Activated CD8-positive, alpha-beta T cell treated with anti-CD3 and anti-CD28 coated beads, Interleukin-2, amount 10 ng/mL, durations not matched to agents 7 days and 5 days (primary cell): ENCODE measurements around the gene PLCL1. TPM values are rescaled to one million over a fixed set of nuclear protein-coding genes. Genes with fewer than 3 reads are reported as not detected.

Source experiments
- ATAC-seq: fragments of 150-1000 bp; cut with Tn5 transposase; one replicate; pipeline ENCODE4 v1.10.0; 2021; ENCODE audit warnings: moderate library complexity
- CTCF ChIA-PET: fragments of 350-600 bp; sonication (Branson Sonifier 250); formaldehyde crosslinking; loops from one replicate; lab custom pipeline; 2021; ENCODE audit warnings: antibody characterized with exemption; lab: Charles Lee
- POLR2A ChIA-PET: fragments of 350-600 bp; sonication (Branson Sonifier 250); formaldehyde crosslinking; loops from one replicate; lab custom pipeline; 2021; ENCODE audit warnings: antibody characterized with exemption; lab: Charles Lee
- DNase-seq: peaks from one replicate; pipeline ENCODE4 v3.0.0-alpha.2; 2020
- H3K27ac Mint-ChIP-seq: one replicate; pipeline ENCODE4 v1.8.0; 2021; ENCODE audit warnings: mild to moderate bottlenecking, mixed read lengths
- H3K27me3 Mint-ChIP-seq: one replicate; pipeline ENCODE4 v1.8.0; 2021; ENCODE audit warnings: low read depth, mixed read lengths
- H3K36me3 Mint-ChIP-seq: one replicate; pipeline ENCODE4 v1.8.0; 2021; ENCODE audit warnings: low read depth, mixed read lengths
- H3K4me1 Mint-ChIP-seq: one replicate; pipeline ENCODE4 v1.8.0; 2021; ENCODE audit warnings: low read depth, mixed read lengths
- H3K4me3 Mint-ChIP-seq: one replicate; pipeline ENCODE4 v1.8.0; 2021; ENCODE audit warnings: mild to moderate bottlenecking, mixed read lengths
- H3K9me3 Mint-ChIP-seq: one replicate; pipeline ENCODE4 v1.8.0; 2022; ENCODE audit warnings: mixed read lengths; ENCODE audit not compliant: insufficient read depth
- total RNA-seq, 2 experiments: library from RNA; stranded (reverse); gene quantifications; one replicate each; pipeline ENCODE4 v1.2.3, GENCODE V29; 2021

Gene PLCL1
- total RNA-seq, 2 experiments from 2014 or later = 0.08 to 0.18 TPM

GRCh38 chr2:197919487-197919886 is 115.1 kb downstream of the PLCL1 start:
- no peak for ATAC-seq
- no peak overlapping the region for H3K4me3 Mint-ChIP-seq

GRCh38 chr2:197920088-197920487 is 115.7 kb downstream of the PLCL1 start:
- H3K9me3 Mint-ChIP-seq = no peaks in the 10 kb centered on the region
- H3K27me3 Mint-ChIP-seq = no peaks in the 10 kb centered on the region
- no peak for DNase-seq
- peaks cover 2% of the 10 kb centered on the region for H3K36me3 Mint-ChIP-seq
- ChIA-PET CTCF (no interaction called here), POLR2A (no interaction called here)
- H3K27ac Mint-ChIP-seq = no peak overlapping the region
- no peak for ATAC-seq
- no peak overlapping the region for H3K4me3 Mint-ChIP-seq
- no peaks in the 10 kb centered on the region for H3K4me1 Mint-ChIP-seq

More at GRCh38 chr2:197919487-197919886, 115.1 kb downstream of the PLCL1 start:
- H3K9me3 Mint-ChIP-seq = no peaks in the 10 kb centered on the region
- no peak for DNase-seq
- peaks cover 2% of the 10 kb centered on the region for H3K36me3 Mint-ChIP-seq
- peaks cover 3% of the 10 kb centered on the region for H3K27me3 Mint-ChIP-seq
- no peaks in the 10 kb centered on the region for H3K4me1 Mint-ChIP-seq
- ChIA-PET CTCF (no interaction called here), POLR2A (interaction anchor here (0.7 kb wide), 1 partner anchor 648 kb away, joined by 3 read pairs; no protein-coding TSS in a partner anchor)
- H3K27ac Mint-ChIP-seq = no peak overlapping the region

- ChIA-PET CTCF (no interaction called here), POLR2A (no interaction called here)
These were observed 116.3 kb downstream of the PLCL1 start for GRCh38 chr2:197920592-197921201.

GRCh38 chr2:197924483-197924882 is 120.1 kb downstream of the PLCL1 start:
- Mint-ChIP-seq H3K4me3 (no peak overlapping the region), H3K27me3 (no peaks in the 10 kb centered on the region), H3K27ac (no peak overlapping the region), H3K9me3 (no peaks in the 10 kb centered on the region), H3K4me1 (no peaks in the 10 kb centered on the region), H3K36me3 (peaks cover 2% of the 10 kb centered on the region)
- DNase-seq = no peak
- ChIA-PET POLR2A (no interaction called here), CTCF (no interaction called here)
- ATAC-seq = no peak

More at GRCh38 chr2:197920592-197921201, 116.3 kb downstream of the PLCL1 start:
- no peaks in the 10 kb centered on the region for H3K9me3 Mint-ChIP-seq
- peaks cover 2% of the 10 kb centered on the region for H3K36me3 Mint-ChIP-seq
- no peaks in the 10 kb centered on the region for H3K27me3 Mint-ChIP-seq
- no peak overlapping the region for H3K27ac Mint-ChIP-seq
- no peak for ATAC-seq
- no peak for DNase-seq
- H3K4me1 Mint-ChIP-seq = no peaks in the 10 kb centered on the region
- no peak overlapping the region for H3K4me3 Mint-ChIP-seq

GRCh38 chr2:197925204-197925603 is 120.8 kb downstream of the PLCL1 start:
- Mint-ChIP-seq H3K4me1 (no peaks in the 10 kb centered on the region), H3K9me3 (no peaks in the 10 kb centered on the region), H3K4me3 (no peak overlapping the region), H3K27me3 (no peaks in the 10 kb centered on the region), H3K36me3 (peaks cover 2% of the 10 kb centered on the region), H3K27ac (no peak overlapping the region)
- ChIA-PET POLR2A (no interaction called here), CTCF (no interaction called here)
- ATAC-seq (no peak), DNase-seq (no peak)

GRCh38 chr2:197925976-197926375 is 121.6 kb downstream of the PLCL1 start:
- Mint-ChIP-seq H3K36me3 (peaks cover 2% of the 10 kb centered on the region), H3K27ac (no peak overlapping the region), H3K4me3 (no peak overlapping the region), H3K9me3 (no peaks in the 10 kb centered on the region), H3K4me1 (no peaks in the 10 kb centered on the region), H3K27me3 (no peaks in the 10 kb centered on the region)
- ATAC-seq = no peak
- ChIA-PET POLR2A (no interaction called here), CTCF (no interaction called here)
- no peak for DNase-seq

- no peaks in the 10 kb centered on the region for H3K9me3 Mint-ChIP-seq
- H3K27ac Mint-ChIP-seq = no peak overlapping the region
- peaks cover 2% of the 10 kb centered on the region for H3K36me3 Mint-ChIP-seq
- DNase-seq (no peak), ATAC-seq (no peak)
- POLR2A ChIA-PET = no interaction called here
- no peak overlapping the region for H3K4me3 Mint-ChIP-seq
- no peaks in the 10 kb centered on the region for H3K27me3 Mint-ChIP-seq
- H3K4me1 Mint-ChIP-seq = no peaks in the 10 kb centered on the region
- CTCF ChIA-PET = no interaction called here
These were observed 122.3 kb downstream of the PLCL1 start for GRCh38 chr2:197926673-197927072.

GRCh38 chr2:197927994-197928393 is 123.6 kb downstream of the PLCL1 start:
- Mint-ChIP-seq H3K27me3 (no peaks in the 10 kb centered on the region), H3K36me3 (peaks cover 2% of the 10 kb centered on the region), H3K9me3 (no peaks in the 10 kb centered on the region), H3K27ac (no peak overlapping the region), H3K4me1 (no peaks in the 10 kb centered on the region), H3K4me3 (no peak overlapping the region)
- ChIA-PET POLR2A (no interaction called here), CTCF (no interaction called here)
- no peak for ATAC-seq
- DNase-seq = no peak

- DNase-seq = no peak
- Mint-ChIP-seq H3K9me3 (no peaks in the 10 kb centered on the region), H3K4me3 (no peak overlapping the region), H3K27me3 (no peaks in the 10 kb centered on the region), H3K4me1 (no peaks in the 10 kb centered on the region), H3K27ac (no peak overlapping the region), H3K36me3 (peaks cover under 1% of the 10 kb centered on the region)
- POLR2A ChIA-PET = no interaction called here
- CTCF ChIA-PET = no interaction called here
- ATAC-seq = no peak
These were observed 124.9 kb downstream of the PLCL1 start for GRCh38 chr2:197929008-197929885.

- no peak for DNase-seq
- H3K27me3 Mint-ChIP-seq = no peaks in the 10 kb centered on the region
- no peak for ATAC-seq
- H3K4me1 Mint-ChIP-seq = peaks cover 2% of the 10 kb centered on the region
- ChIA-PET CTCF (no interaction called here), POLR2A (no interaction called here)
- no peak overlapping the region for H3K4me3 Mint-ChIP-seq
- H3K9me3 Mint-ChIP-seq = no peaks in the 10 kb centered on the region
- no peak overlapping the region for H3K27ac Mint-ChIP-seq
- no peaks in the 10 kb centered on the region for H3K36me3 Mint-ChIP-seq
These were observed 125.5 kb downstream of the PLCL1 start for GRCh38 chr2:197929886-197930227.

- ATAC-seq = no peak
- no peak for DNase-seq
- Mint-ChIP-seq H3K27me3 (no peaks in the 10 kb centered on the region), H3K27ac (no peak overlapping the region), H3K4me3 (no peak overlapping the region), H3K36me3 (no peaks in the 10 kb centered on the region), H3K4me1 (peaks cover 4% of the 10 kb centered on the region), H3K9me3 (no peaks in the 10 kb centered on the region)
- ChIA-PET CTCF (no interaction called here), POLR2A (no interaction called here)
These were observed 126.3 kb downstream of the PLCL1 start for GRCh38 chr2:197930570-197931278.
